ENCODE data around the gene BCAS3.

GRCh38 chr17:61143026-61143425, 465.4 kb downstream of the BCAS3 start:
- no peak for TF ChIP-seq POLR2A (IDR thresholded peaks at IDR 0.05)
- TF ChIP-seq, protein P1, sequence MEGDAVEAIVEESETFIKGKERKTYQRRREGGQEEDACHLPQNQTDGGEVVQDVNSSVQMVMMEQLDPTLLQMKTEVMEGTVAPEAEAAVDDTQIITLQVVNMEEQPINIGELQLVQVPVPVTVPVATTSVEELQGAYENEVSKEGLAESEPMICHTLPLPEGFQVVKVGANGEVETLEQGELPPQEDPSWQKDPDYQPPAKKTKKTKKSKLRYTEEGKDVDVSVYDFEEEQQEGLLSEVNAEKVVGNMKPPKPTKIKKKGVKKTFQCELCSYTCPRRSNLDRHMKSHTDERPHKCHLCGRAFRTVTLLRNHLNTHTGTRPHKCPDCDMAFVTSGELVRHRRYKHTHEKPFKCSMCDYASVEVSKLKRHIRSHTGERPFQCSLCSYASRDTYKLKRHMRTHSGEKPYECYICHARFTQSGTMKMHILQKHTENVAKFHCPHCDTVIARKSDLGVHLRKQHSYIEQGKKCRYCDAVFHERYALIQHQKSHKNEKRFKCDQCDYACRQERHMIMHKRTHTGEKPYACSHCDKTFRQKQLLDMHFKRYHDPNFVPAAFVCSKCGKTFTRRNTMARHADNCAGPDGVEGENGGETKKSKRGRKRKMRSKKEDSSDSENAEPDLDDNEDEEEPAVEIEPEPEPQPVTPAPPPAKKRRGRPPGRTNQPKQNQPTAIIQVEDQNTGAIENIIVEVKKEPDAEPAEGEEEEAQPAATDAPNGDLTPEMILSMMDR (IDR thresholded peaks at IDR 0.05 in 4 of 5, conservative IDR thresholded peaks at IDR 0.05 in 1 of 5) = no peak
